Measurements from ENCODE around the gene ADCY9. TPM values are rescaled to one million over a fixed set of nuclear protein-coding genes. Genes with fewer than 3 reads are reported as not detected.
A peak's percentile ranks its signal among the peaks of the same experiment; 100 is the strongest.
"Not testable (repeated sequence)": the region's sequence is repeated elsewhere in the genome, so short reads cannot be mapped to it uniquely, and the experiment has no call there.

ADCY9 gene
- total RNA-seq, 1 donor from 2014 or later: 1.3 TPM

GRCh38 chr16:4042581-4042980 is 73.7 kb downstream of the ADCY9 start:
- ChIA-PET POLR2A (no interaction called here), CTCF (no interaction called here)
- Mint-ChIP-seq H3K27me3 (peaks cover 3% of the 10 kb centered on the region), H3K4me3 (no peak overlapping the region), H3K27ac (no peak overlapping the region), H3K4me1 (no peaks in the 10 kb centered on the region), H3K9me3 (no peaks in the 10 kb centered on the region), H3K36me3 (ENCODE audit: low read depth) (no peaks in the 10 kb centered on the region)
- no peak for TF ChIP-seq CTCF (IDR thresholded peaks at IDR 0.05)
- no peak for ATAC-seq (ENCODE audit: low read depth)
- DNase-seq: no peak
- intact Hi-C loops (cut with micrococcal nuclease): no loop called here

GRCh38 chr16:4038448-4038847 is 77.8 kb downstream of the ADCY9 start:
- ChIA-PET POLR2A (no interaction called here), CTCF (no interaction called here)
- ATAC-seq (ENCODE audit: low read depth) (no peak), DNase-seq (no peak)
- H3K4me3 Mint-ChIP-seq: no peak overlapping the region
- H3K9me3 Mint-ChIP-seq: no peaks in the 10 kb centered on the region
- no peak overlapping the region for H3K27ac Mint-ChIP-seq
- intact Hi-C loops (cut with micrococcal nuclease): no loop called here
- no peaks in the 10 kb centered on the region for H3K4me1 Mint-ChIP-seq
- no peak for TF ChIP-seq CTCF (IDR thresholded peaks at IDR 0.05)
- H3K36me3 Mint-ChIP-seq (ENCODE audit: low read depth): no peaks in the 10 kb centered on the region
- peaks cover 2% of the 10 kb centered on the region for H3K27me3 Mint-ChIP-seq

GRCh38 chr16:4036952-4037351 is 79.3 kb downstream of the ADCY9 start:
- intact Hi-C loops (cut with micrococcal nuclease); H3K4me3 Mint-ChIP-seq; H3K4me1 Mint-ChIP-seq; H3K27ac Mint-ChIP-seq; H3K36me3 Mint-ChIP-seq (ENCODE audit: low read depth); H3K27me3 Mint-ChIP-seq; POLR2A ChIA-PET; DNase-seq; CTCF ChIA-PET; H3K9me3 Mint-ChIP-seq; ATAC-seq (ENCODE audit: low read depth): not testable (repeated sequence)

- peaks cover 10% of the 10 kb centered on the region for H3K4me1 Mint-ChIP-seq
- no peak for TF ChIP-seq CTCF (IDR thresholded peaks at IDR 0.05)
- ChIA-PET CTCF (no interaction called here), POLR2A (no interaction called here)
- ATAC-seq (ENCODE audit: low read depth): no peak
- no peaks in the 10 kb centered on the region for H3K9me3 Mint-ChIP-seq
- intact Hi-C loops (cut with micrococcal nuclease): no loop called here
- H3K27me3 Mint-ChIP-seq: peaks cover 2% of the 10 kb centered on the region
- H3K27ac Mint-ChIP-seq: no peak overlapping the region
- no peaks in the 10 kb centered on the region for H3K36me3 Mint-ChIP-seq (ENCODE audit: low read depth)
- H3K4me3 Mint-ChIP-seq: no peak overlapping the region
- DNase-seq: no peak
Observed at GRCh38 chr16:4034963-4035362, 81.3 kb downstream of the ADCY9 start.

- Mint-ChIP-seq H3K4me3 (no peak overlapping the region), H3K36me3 (ENCODE audit: low read depth) (no peaks in the 10 kb centered on the region), H3K27ac (no peak overlapping the region), H3K9me3 (no peaks in the 10 kb centered on the region), H3K4me1 (peaks cover 10% of the 10 kb centered on the region), H3K27me3 (peaks cover 2% of the 10 kb centered on the region)
- ChIA-PET POLR2A (no interaction called here), CTCF (no interaction called here)
- intact Hi-C loops (cut with micrococcal nuclease): no loop called here
- DNase-seq: no peak
- TF ChIP-seq CTCF (IDR thresholded peaks at IDR 0.05): no peak
- ATAC-seq (ENCODE audit: low read depth): no peak
Observed at GRCh38 chr16:4033951-4034350, 82.3 kb downstream of the ADCY9 start.

- ChIA-PET CTCF (no interaction called here), POLR2A (no interaction called here)
- no peak overlapping the region for H3K27ac Mint-ChIP-seq
- no peaks in the 10 kb centered on the region for H3K27me3 Mint-ChIP-seq
- H3K9me3 Mint-ChIP-seq: no peaks in the 10 kb centered on the region
- TF ChIP-seq CTCF (IDR thresholded peaks at IDR 0.05): no peak
- peak overlapping the region; percentile 11 for H3K4me3 Mint-ChIP-seq
- intact Hi-C loops (cut with micrococcal nuclease): no loop called here
- DNase-seq (no peak), ATAC-seq (ENCODE audit: low read depth) (peak; percentile 50)
- H3K36me3 Mint-ChIP-seq (ENCODE audit: low read depth): no peaks in the 10 kb centered on the region
- peaks cover 10% of the 10 kb centered on the region for H3K4me1 Mint-ChIP-seq
Observed at GRCh38 chr16:4032768-4033167, 83.5 kb downstream of the ADCY9 start.

Measured in activated B cell treated with CpG ODN at 0.5 μM for 24 hours (primary cell).